ENCODE data around the gene SOX15.

DNA sequence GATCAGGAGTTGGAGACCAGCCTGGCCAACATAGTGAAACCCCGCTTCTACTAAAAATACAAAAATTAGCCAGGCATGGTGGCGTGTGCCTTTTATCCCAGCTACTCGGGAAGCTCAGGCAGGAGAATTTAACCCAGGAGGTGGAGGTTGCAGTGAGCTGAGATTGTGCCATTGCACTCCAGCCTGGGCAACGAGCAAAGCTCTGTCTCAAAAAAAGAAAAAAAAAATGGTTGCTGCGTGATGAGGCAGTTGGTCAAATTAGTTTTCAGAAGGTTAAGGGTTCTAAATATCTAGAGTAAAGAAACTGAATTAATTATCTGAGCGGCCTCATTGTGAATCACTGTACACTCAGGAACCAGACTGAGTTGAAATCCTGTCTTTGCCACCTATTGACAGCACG is 13.9 kb downstream of the SOX15 start:
- TF ChIP-seq, protein P1, sequence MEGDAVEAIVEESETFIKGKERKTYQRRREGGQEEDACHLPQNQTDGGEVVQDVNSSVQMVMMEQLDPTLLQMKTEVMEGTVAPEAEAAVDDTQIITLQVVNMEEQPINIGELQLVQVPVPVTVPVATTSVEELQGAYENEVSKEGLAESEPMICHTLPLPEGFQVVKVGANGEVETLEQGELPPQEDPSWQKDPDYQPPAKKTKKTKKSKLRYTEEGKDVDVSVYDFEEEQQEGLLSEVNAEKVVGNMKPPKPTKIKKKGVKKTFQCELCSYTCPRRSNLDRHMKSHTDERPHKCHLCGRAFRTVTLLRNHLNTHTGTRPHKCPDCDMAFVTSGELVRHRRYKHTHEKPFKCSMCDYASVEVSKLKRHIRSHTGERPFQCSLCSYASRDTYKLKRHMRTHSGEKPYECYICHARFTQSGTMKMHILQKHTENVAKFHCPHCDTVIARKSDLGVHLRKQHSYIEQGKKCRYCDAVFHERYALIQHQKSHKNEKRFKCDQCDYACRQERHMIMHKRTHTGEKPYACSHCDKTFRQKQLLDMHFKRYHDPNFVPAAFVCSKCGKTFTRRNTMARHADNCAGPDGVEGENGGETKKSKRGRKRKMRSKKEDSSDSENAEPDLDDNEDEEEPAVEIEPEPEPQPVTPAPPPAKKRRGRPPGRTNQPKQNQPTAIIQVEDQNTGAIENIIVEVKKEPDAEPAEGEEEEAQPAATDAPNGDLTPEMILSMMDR (IDR thresholded peaks at IDR 0.05; ENCODE audit: low read length), result no peak
- no peak for TF ChIP-seq EZH2 (optimal IDR thresholded peaks at IDR 0.05; ENCODE audit: low read depth, low read length)
